HUDEP-2 (cell line): ENCODE measurements around the gene KANSL2.
"Not testable (repeated sequence)": the region's sequence is repeated elsewhere in the genome, so short reads cannot be mapped to it uniquely, and the experiment has no call there.

Source experiments
- DNase-seq, 76 experiments: peaks; one replicate each; lab custom pipeline; 2025; ENCODE audit not compliant: unreplicated experiment in 76 of 76; lab: John Stamatoyannopoulos, UW

KANSL2 gene

GRCh38 chr12:48622997-48623396 is 59.0 kb downstream of the KANSL2 start:
- not testable (repeated sequence) for DNase-seq

GRCh38 chr12:48618541-48618940 is 63.5 kb downstream of the KANSL2 start:
- peak in 58 of 76 experiments; percentile 1 to 73 (median 39) for DNase-seq

- DNase-seq = no peak
Measured at GRCh38 chr12:48615681-48616080, 66.4 kb downstream of the KANSL2 start.

- no peak for DNase-seq
Measured at GRCh38 chr12:48613321-48613720, 68.7 kb downstream of the KANSL2 start.
